NCI-H345 treated with DMSO at 0.1 percent for 48 hours (cell line): Measurements from ENCODE around the gene GARIN5B.
"Not testable (repeated sequence)": the region's sequence is repeated elsewhere in the genome, so short reads cannot be mapped to it uniquely, and the experiment has no call there.

Experiments
- DNase-seq: peaks from one replicate; lab custom pipeline; 2025; ENCODE audit not compliant: unreplicated experiment; lab: John Stamatoyannopoulos, UW

Gene GARIN5B

GRCh38 chr19:55362990-55363716, at the start of gene GARIN5B:
TSS of gene GARIN5B (minus strand) at chr19:55363260. CDS start at chr19:55363066, 194 bp downstream.
- DNase-seq, result no peak

GRCh38 chr19:55410168-55410567, 47.1 kb upstream of the GARIN5B start:
- DNase-seq, result no peak

DNA sequence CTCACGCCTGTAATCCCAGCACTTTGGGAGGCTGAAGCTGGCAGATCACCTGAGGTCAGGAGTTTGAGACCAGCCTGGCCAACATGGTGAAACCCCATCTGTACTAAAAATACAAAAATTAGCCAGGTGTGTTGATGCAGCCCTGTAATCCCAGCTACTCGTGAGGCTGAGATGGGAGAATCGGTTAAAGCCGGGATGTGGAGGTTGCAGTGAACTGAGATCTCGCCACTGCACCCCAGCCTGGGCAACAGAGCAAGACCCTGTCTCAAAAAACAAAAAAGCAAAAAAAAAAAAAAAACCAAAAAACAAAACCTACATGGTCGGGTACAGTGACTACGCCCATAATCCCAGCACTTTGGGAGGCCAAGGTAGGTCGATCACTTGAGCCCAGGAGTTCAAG, 46.1 kb upstream of the GARIN5B start:
- DNase-seq, result not testable (repeated sequence)

DNA sequence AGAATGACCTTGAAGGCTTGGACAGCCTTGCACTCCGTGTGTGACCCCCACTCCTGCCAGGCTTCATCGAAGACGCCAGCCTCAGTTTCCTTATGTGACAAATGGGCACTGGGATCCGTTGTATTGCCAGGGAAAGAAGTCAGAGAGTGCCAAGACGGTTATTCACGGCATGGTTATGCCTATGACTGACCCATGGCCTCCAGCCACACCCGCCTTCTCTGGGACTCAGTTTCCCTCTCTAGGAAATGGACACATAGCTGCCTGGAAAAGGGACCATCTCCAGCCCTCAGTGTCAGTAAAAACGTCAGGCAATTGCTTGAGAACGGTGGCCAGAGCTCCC, 45.4 kb upstream of the GARIN5B start:
- DNase-seq, result no peak

DNA sequence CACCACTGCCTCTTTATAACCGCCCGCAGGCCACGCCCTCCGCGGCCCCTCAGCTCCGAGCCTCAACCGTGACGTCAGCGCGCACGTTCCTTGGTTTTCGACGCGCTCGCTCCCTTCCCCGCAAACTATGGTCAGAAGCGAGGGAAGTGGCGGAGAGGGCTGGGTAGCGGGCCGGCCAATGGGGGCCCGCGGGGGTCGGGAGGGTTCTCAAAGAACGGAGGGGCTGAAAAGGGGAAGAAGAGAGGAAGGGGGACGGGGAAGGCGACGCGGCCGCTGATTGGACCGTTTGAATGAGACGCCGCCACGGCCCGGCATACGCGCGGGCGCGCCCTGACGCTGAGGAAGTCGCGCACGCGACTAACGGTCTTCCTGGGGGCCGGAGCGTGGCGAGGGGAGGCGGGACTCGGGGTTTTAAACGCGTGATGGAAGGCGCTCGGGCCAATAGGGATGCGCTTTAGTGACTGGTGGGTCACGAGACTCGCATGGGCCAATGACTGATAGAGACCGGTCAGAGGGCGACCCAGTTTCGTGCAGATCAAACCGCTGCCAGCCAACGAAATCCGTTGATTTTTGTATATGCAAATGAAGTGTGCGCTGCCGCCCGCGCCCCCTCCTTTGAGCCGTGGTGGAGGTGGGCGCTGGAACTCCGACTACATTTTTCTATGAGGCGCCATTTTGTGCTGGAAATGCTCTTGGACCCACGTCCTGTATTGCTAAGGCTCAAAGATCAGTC, 44.9 kb upstream of the GARIN5B start:
- peak; percentile 82 for DNase-seq

GRCh38 chr19:55407550-55407799, 44.4 kb upstream of the GARIN5B start, which contains the start of gene UBE2S:
TSS of gene UBE2S (minus strand) at chr19:55407788. CDS start at chr19:55407589, 199 bp downstream.
- DNase-seq, result not testable (repeated sequence)

GRCh38 chr19:55406826-55407549, 43.9 kb upstream of the GARIN5B start:
- no peak for DNase-seq

DNA sequence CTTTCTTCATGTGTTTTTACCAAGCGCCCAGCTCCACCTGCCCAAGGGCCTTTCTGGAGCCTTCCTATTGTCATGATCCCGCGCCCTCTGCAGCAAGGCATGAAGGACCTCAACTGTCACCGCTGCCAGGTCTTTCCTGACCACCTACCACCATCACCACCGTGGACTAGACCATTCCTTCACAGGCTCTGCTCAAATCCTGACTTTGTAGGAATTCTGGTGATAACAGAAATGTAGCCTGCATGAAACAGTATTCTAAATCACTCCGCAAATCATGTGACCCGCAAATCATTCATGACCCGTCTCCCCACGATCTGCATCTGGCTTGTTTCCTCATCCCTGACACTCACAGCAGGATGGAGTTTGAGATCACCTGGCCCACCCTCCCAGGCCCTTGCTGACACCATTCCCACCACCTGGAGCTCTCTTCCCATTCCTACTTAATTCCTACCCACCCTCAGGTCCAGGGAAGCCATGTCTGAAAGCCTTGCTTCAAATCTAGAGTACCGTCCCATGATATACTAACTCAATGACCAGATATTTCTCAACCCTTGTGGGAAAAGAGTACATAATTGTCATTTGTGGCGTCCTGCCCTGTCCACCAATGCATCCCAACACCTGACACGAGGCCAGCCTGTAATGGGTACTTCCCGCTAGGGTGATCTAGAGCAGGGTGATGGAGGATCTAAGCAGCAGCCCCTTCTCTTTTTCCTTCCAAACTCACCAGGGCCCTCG, 43.2 kb upstream of the GARIN5B start:
- DNase-seq, result no peak

DNA sequence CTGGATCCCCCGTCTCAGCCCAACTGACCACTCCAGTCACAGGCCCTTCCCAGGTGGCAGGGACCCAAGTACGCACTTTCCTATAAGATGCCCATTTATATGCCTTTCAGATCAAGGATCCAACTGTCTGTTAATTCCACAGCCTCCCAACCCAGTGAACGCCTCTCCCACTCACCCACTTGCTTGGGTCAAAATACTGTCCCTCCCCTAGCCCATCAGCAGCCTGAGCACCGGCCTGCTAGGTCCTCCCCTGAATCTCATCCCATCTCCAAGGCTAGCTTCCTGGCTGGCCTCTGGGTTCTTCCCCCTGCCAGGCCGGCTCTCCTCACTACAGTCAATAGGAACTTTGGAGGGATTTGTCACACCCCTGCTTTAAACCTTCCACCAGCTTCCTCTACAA, 42.6 kb upstream of the GARIN5B start:
- no peak for DNase-seq

GRCh38 chr19:55402509-55402908, 39.4 kb upstream of the GARIN5B start:
- no peak for DNase-seq

DNA sequence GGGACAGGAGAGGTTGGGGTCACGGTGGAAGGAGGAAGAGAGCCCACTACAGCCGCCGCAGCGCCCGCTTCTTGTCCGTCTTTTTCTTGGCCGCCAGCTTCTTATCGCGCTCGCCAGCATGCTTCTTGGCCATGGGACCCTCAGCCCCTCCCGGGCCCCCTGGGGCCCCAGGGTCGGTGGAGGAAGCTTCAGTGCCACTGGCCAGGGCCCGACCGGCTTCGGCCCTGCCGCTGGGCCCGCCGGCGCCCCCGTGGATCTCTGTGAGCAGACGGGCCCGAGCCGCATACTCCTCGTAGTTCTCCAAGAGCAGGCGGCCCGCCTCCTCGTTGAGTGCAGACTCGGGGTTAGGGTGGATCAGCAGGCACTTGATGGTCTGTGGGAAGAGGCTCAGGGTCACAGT, 38.3 kb upstream of the GARIN5B start:
- DNase-seq, result not testable (repeated sequence)

GRCh38 chr19:55400281-55401087, 37.4 kb upstream of the GARIN5B start:
- DNase-seq, result no peak

- no peak for DNase-seq
Measured at GRCh38 chr19:55398200-55398925, 35.3 kb upstream of the GARIN5B start.

- DNase-seq, result no peak
Measured at GRCh38 chr19:55392820-55393761, 30.0 kb upstream of the GARIN5B start.

DNA sequence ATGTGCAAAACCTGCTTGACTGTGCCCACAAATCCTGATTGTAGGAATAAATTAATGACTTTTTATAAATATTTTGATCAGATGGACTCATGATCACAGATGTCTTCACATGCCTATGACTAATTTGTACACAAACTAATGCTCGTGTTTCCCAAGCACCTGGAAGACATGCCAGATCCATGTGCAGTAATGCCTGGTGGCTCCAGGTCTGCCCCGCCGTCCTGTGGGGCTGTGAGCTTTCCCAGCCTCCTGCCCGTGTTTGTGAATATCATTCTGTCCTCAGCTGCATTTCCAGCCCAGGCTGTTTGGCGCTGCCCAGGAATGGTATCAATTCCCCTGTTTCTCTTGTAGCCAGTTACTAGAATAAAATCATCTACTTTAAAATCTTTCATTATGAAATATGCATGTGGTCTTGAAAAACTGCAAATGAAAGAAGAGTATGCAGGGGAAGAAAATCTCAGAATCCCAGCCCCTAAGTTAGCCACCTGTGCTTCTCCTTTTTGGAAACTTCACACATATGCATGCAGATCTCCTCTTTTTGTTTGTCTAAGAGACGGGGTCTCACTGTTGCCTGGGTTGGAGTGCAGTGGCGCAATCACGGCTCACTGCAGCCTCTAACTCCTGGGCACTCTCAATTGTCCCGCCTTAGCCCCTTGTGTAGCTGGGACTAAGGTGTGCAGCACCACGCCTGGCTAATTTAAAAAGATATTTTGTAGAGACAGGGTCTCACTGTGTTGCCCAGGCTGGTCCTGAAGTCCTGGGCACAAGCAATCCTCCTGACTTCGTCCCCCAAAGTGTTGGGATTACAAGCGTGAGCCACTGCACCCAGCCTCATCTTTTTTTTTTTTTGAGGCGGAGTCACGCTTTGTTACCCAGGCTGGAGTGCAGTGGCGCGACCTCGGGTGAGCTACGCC, 28.9 kb upstream of the GARIN5B start:
- DNase-seq, result no peak

DNA sequence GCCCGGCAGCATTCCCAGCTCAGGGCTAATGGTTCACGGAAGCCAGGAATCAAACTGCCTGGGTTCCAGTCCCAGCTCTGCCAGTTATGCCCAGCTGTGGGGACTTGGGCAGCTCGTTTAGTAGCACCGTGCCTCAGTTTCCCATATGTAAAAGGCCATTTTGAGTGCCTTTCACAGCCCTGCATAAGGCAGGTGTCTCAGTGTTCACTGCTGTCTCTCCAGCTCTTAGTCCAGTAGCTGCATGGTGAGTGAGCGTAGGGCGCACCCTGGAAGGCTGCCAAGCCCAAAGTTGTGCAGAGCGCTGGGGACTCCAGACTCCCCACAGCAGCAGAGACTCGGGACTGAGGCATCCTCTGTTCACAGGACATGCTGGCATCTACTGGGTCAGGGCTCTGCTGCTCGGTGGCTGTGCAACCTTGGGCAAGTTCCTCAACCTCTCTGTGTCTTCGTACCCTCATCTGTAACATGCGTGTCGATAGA, 28.2 kb upstream of the GARIN5B start:
- no peak for DNase-seq

DNA sequence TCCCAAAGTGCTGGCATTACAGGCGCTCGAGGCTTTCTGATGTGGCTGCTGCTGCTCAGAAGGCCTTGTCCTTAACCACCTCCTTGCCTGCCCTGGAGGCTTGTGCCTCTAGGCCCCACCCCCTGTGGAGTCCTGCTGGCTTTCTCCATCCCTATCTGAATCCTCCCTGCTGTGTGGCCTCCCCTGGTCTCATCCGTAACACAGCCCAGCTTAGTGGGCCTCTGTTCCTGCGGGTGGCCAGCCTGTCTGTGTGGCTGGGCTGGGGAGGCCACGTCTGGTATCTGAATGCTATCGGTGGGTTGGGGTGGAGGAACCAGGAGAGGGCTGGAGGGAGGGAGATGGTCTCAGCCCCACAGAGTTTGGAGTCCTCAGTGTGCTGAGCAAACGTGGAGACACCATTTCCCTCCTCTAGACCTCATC, 27.4 kb upstream of the GARIN5B start:
- DNase-seq, result no peak
